Uterus (tissue), 2 donors: ENCODE measurements around the gene OSCP1.

ENCODE experiments used
- CTCF ChIP-seq, 4 experiments: fragments of 200-600 bp in 2 of 4; fragments of 450-650 bp in 2 of 4; sonication (generic) in 2 of 4; IDR thresholded peaks; one replicate each; pipeline ENCODE4 v1.5.1; 2016 to 2019; ENCODE audit warnings: antibody characterized with exemption in 4 of 4, mild to moderate bottlenecking in 2 of 4, moderate library complexity in 1 of 4
- POLR2A ChIP-seq, 2 donors: fragments of 450-650 bp; IDR thresholded peaks; one replicate each; pipeline ENCODE4 v1.6.1; 2016; ENCODE audit warnings: antibody characterized with exemption in 2 of 2, mild to moderate bottlenecking in 1 of 2, moderate library complexity in 1 of 2

GRCh38 chr1:36414384-36414783 lies 35.9 kb downstream of the OSCP1 start:
- TF ChIP-seq CTCF (IDR thresholded peaks at IDR 0.05) (no peak), POLR2A (IDR thresholded peaks at IDR 0.05) (no peak)
